Endothelial cell of umbilical vein (primary cell): ENCODE results near the gene DDRGK1. TPM values are rescaled to one million over a fixed set of nuclear protein-coding genes. Genes with fewer than 3 reads are reported as not detected.

Source experiments
- BruUV-seq: library from RNA; stranded (reverse); fragments of 400-500 nt; replicated peaks from 2 replicates; lab custom pipeline; 2021; lab: Mats Ljungman, UMichigan
- CTCF ChIA-PET: fragments of 300-600, 350-600 bp; sonication (Branson Sonifier 250); formaldehyde crosslinking; loops from one replicate; lab custom pipeline; 2021; ENCODE audit warnings: antibody characterized with exemption, inconsistent platforms; lab: Charles Lee
- POLR2A ChIA-PET: fragments of 300-600, 350-600 bp; sonication (Branson Sonifier 250); formaldehyde crosslinking; loops from one replicate; lab custom pipeline; 2021; ENCODE audit warnings: antibody characterized with exemption, inconsistent platforms; lab: Charles Lee
- DNase-seq: peaks from one replicate; pipeline ENCODE4 v3.0.0-alpha.2; 2011; ENCODE audit warnings: low read depth, low spot score
- FAIRE-seq: peaks from 2 replicates; lab custom pipeline; 2011; peaks lifted over from hg19 to GRCh38; lab: Jason Lieb, UNC
- H2AFZ ChIP-seq: 2 replicates; pipeline ENCODE4 v1.6.0; 2012; ENCODE audit warnings: low read depth, low read length, control low read depth, inconsistent platforms
- H3K27ac ChIP-seq: 2 replicates; pipeline ENCODE4 v1.5.1; 2011; ENCODE audit warnings: low read depth, mild to moderate bottlenecking, control low read depth, low read length, moderate library complexity; ENCODE audit not compliant: insufficient read depth
- H3K27me3 ChIP-seq, 2 experiments: 2 replicates each; pipeline versions ENCODE4 v1.6.0 to v1.6.1; 2011; ENCODE audit warnings: low read length in 2 of 2, mixed read lengths in 1 of 2; ENCODE audit not compliant: control insufficient read depth in 2 of 2, insufficient read depth in 2 of 2
- H3K36me3 ChIP-seq, 2 experiments: 2 replicates in 1 of 2; 3 replicates in 1 of 2; pipeline ENCODE4 v1.5.1; 2011; ENCODE audit warnings: low read length in 2 of 2, mild to moderate bottlenecking in 1 of 2, moderate library complexity in 1 of 2; ENCODE audit not compliant: control insufficient read depth in 2 of 2, insufficient read depth in 2 of 2; ENCODE audit errors: extremely low read depth in 1 of 2
- H3K4me1 ChIP-seq: 3 replicates; pipeline ENCODE4 v1.5.1; 2011; ENCODE audit warnings: mild to moderate bottlenecking, low read length; ENCODE audit not compliant: control insufficient read depth, insufficient read depth; ENCODE audit errors: extremely low read depth
- H3K4me2 ChIP-seq: 2 replicates; pipeline ENCODE4 v1.6.1; 2011; ENCODE audit warnings: low read length, control low read depth, mixed read lengths; ENCODE audit not compliant: insufficient read depth
- H3K4me3 ChIP-seq, 3 experiments: fragments of 200-600 bp in 1 of 3; sonication (generic), shearing (Covaris generic) in 1 of 3; replicated peaks in 1 of 3; 2 replicates each; pipeline ENCODE4 v1.5.1; 2011 to 2016; ENCODE audit warnings: control low read depth in 3 of 3, low read length in 3 of 3, mild to moderate bottlenecking in 2 of 3, inconsistent platforms in 1 of 3, low read depth in 1 of 3, moderate library complexity in 1 of 3; ENCODE audit not compliant: insufficient read depth in 1 of 3
- H3K79me2 ChIP-seq: 2 replicates; pipeline ENCODE4 v1.6.0; 2012; ENCODE audit warnings: low read length, inconsistent platforms; ENCODE audit not compliant: control insufficient read depth, insufficient read depth
- H3K9ac ChIP-seq: replicated peaks from 2 replicates; pipeline ENCODE3; 2011; ENCODE audit warnings: low read length, control low read depth; ENCODE audit not compliant: insufficient read depth; ENCODE audit errors: extremely low read depth
- H3K9me1 ChIP-seq: replicated peaks from 3 replicates; pipeline ENCODE4 v1.6.0; 2011; ENCODE audit warnings: mild to moderate bottlenecking, low read length; ENCODE audit not compliant: control insufficient read depth, insufficient read depth; ENCODE audit errors: extremely low read depth
- H3K9me3 ChIP-seq: replicated peaks from 2 replicates; pipeline ENCODE4 v1.5.1; 2012; ENCODE audit warnings: low read length, inconsistent platforms; ENCODE audit not compliant: control insufficient read depth, insufficient read depth
- H4K20me1 ChIP-seq: replicated peaks from 2 replicates; pipeline ENCODE3; 2011; ENCODE audit warnings: mild to moderate bottlenecking, low read length; ENCODE audit not compliant: control insufficient read depth, insufficient read depth; ENCODE audit errors: extremely low read depth
- CTCF ChIP-seq, 2 donors: IDR thresholded peaks; 1 replicate in 1 of 2; 2 replicates in 1 of 2; pipeline ENCODE4 v1.5.1; 2011; ENCODE audit warnings: low read length in 2 of 2, mild to moderate bottlenecking in 2 of 2, moderate library complexity in 2 of 2, control low read depth in 1 of 2, inconsistent platforms in 1 of 2, low read depth in 1 of 2; ENCODE audit not compliant: insufficient read depth in 1 of 2; ENCODE audit errors: extremely low read depth in 1 of 2
- EZH2 ChIP-seq: IDR thresholded peaks from 2 replicates; pipeline ENCODE4 v1.6.1; 2012; ENCODE audit warnings: borderline replicate concordance, low read depth, mild to moderate bottlenecking, moderate library complexity, low read length, inconsistent platforms; ENCODE audit not compliant: severe bottlenecking
- FOS ChIP-seq: IDR thresholded peaks from 2 replicates; pipeline ENCODE4 v1.6.1; 2011; ENCODE audit warnings: mild to moderate bottlenecking, low read length, moderate library complexity, borderline replicate concordance; ENCODE audit not compliant: insufficient read depth
- GATA2 ChIP-seq: IDR thresholded peaks from 2 replicates; pipeline ENCODE4 v1.7.0; 2011; ENCODE audit warnings: low read depth, mild to moderate bottlenecking, moderate library complexity, mixed read lengths, low read length; ENCODE audit not compliant: insufficient read length, insufficient read depth
- JUN ChIP-seq: IDR thresholded peaks from 2 replicates; pipeline ENCODE4 v1.6.1; 2011; ENCODE audit warnings: borderline replicate concordance, low read depth; ENCODE audit not compliant: insufficient read length, insufficient read depth
- MAX ChIP-seq: IDR thresholded peaks from 2 replicates; pipeline ENCODE4 v1.6.1; 2011; ENCODE audit not compliant: insufficient read depth, insufficient read length
- MYC ChIP-seq: IDR thresholded peaks from one replicate; pipeline ENCODE4 v1.6.1; 2011; ENCODE audit warnings: mild to moderate bottlenecking, low read depth, low read length
- POLR2A ChIP-seq: IDR thresholded peaks from 2 replicates; pipeline ENCODE4 v1.6.1; 2012; ENCODE audit warnings: low read depth, mild to moderate bottlenecking, control low read depth, low read length
- POLR2AphosphoS5 ChIP-seq: IDR thresholded peaks from 2 replicates; pipeline ENCODE4 v1.6.1; 2012; ENCODE audit warnings: low read depth, mild to moderate bottlenecking, control low read depth, low read length, moderate library complexity; ENCODE audit not compliant: insufficient read depth
- dilution Hi-C: fragments of 300-500 bp; cut with MboI; formaldehyde crosslinking; loops from one replicate; pipeline ENCODE4 v1.15.0; 2019; ENCODE audit warnings: low sequenced_read_pairs; ENCODE audit not compliant: extremely low pct_ligation_motif_present
- intact Hi-C: fragments of 100-400 bp; cut with micrococcal nuclease; formaldehyde crosslinking; loops from one replicate; pipeline ENCODE4 v1.10.0; 2022
- polyA plus RNA-seq, 4 experiments: library from polyadenylated mRNA; depleted of rRNA in 3 of 4; stranded (reverse) in 3 of 4; unstranded in 1 of 4; fragments of >200 nt; gene quantifications; 2 replicates each; pipeline versions ENCODE4 v1.2.1 to v1.2.3, GENCODE V29; 2011 to 2012; ENCODE audit warnings: missing spikeins in 1 of 4
- total RNA-seq: library from RNA; stranded (reverse); gene quantifications from 2 replicates; pipeline ENCODE4 v1.2.3, GENCODE V29; 2021

The DDRGK1 gene
- total and polyA plus RNA-seq, 2 donors (not counting 3 experiments of a cell fraction or from before 2014, with no cell fraction given): 48.5 to 54.0 TPM

GRCh38 chr20:3168829-3169590 lies 35.5 kb downstream of the DDRGK1 start:
- no peak overlapping the region for H3K9ac ChIP-seq
- FAIRE-seq: no peak
- no peaks in the 10 kb centered on the region for H3K4me1 ChIP-seq
- no peak for DNase-seq
- no peaks in the 10 kb centered on the region for H4K20me1 ChIP-seq
- ChIA-PET CTCF (interaction anchor here (1.1 kb wide), 1 partner anchor 115 kb away, joined by 6 read pairs; no protein-coding TSS in a partner anchor), POLR2A (no interaction called here)
- H3K4me3 ChIP-seq: no peak overlapping the region
- BruUV-seq: no TSS peak
- dilution Hi-C loops (no loop called here), intact Hi-C loops (no loop called here)
- H3K27me3 ChIP-seq: peaks cover 13 to 19% of the 10 kb centered on the region in 2 experiments
- no peaks in the 10 kb centered on the region for H3K9me1 ChIP-seq
- H3K9me3 ChIP-seq: no peaks in the 10 kb centered on the region
- TF ChIP-seq MYC (no peak), CTCF (IDR thresholded peaks at IDR 0.05; ENCODE audit: extremely low read depth in 1 of 2, insufficient read depth in 1 of 2, low read depth in 1 of 2, low read length in 2 of 2) (no peak), JUN (no peak), POLR2A (no peak), EZH2 (no peak), MAX (no peak), FOS (no peak), POLR2AphosphoS5 (no peak), GATA2 (no peak)
- no peaks in the 10 kb centered on the region for H3K79me2 ChIP-seq
- no peak overlapping the region for H3K27ac ChIP-seq
- no peak overlapping the region for H3K4me2 ChIP-seq
- no peaks in the 10 kb centered on the region for H3K36me3 ChIP-seq
- H2AFZ ChIP-seq: no peak overlapping the region
